GM23248 (cell line): ENCODE data around the gene GMPR.

Experiments used
- EZH2 ChIP-seq: fragments of 200-600 bp; sonication (generic); IDR thresholded peaks from 2 replicates; pipeline ENCODE4 v1.6.1; 2018; ENCODE audit warnings: antibody characterized with exemption, mild to moderate bottlenecking; ENCODE audit not compliant: insufficient read depth, poor library complexity, severe bottlenecking
- EZH2phosphoT487 ChIP-seq: fragments of 200-600 bp; sonication (generic); IDR thresholded peaks from 2 replicates; pipeline ENCODE4 v1.6.1; 2018; ENCODE audit warnings: antibody characterized with exemption, moderate library complexity, mild to moderate bottlenecking, low read depth; ENCODE audit not compliant: insufficient read depth

DNA sequence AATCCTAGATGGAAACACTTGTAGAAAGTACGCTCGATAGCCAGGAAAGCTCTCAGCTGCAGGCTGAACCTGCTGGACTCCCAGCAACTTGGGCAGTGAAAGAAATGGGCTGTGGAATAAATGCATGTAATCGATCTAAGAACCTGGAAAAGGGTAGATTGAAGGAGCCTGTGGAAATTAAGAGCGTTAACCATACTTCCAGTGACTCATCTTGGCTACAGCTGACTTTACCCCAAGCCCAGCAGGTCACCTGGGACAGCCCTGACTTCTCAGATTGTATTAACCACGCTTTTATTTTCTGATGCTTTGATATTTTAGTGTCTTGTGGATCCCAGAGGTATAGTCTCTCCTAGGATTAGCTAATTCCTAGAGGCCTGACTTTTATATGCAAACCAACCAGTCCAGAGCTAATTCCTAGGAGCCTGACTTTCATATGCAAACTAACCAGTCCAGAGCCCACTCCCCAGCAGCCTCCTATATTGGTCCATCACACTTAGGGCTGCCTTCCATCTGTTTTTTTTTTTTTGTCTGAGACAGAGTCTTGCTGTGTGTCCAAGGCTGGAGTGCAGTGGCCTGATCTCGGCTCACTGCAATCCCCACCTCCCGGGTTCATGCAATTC is 86.3 kb downstream of the GMPR start:
- no peak for TF ChIP-seq EZH2
- TF ChIP-seq EZH2phosphoT487, result no peak
